Trophoblast cell (in vitro differentiated cells and primary cell): ENCODE measurements around the gene DISC1.

Experiments
- DNase-seq, 2 donors: peaks; one replicate each; pipeline ENCODE4 v3.0.0-alpha.2; 2016
- H2AFZ ChIP-seq: 2 replicates; pipeline ENCODE4 v1.6.1; 2013; ENCODE audit warnings: low read length, moderate library complexity, mild to moderate bottlenecking; ENCODE audit not compliant: insufficient read depth, poor library complexity
- H2AK5ac ChIP-seq: 2 replicates; pipeline ENCODE4 v1.6.1; 2013; ENCODE audit warnings: mild to moderate bottlenecking, low read length
- H2BK120ac ChIP-seq: 2 replicates; pipeline ENCODE4 v1.6.1; 2013; ENCODE audit warnings: low read length, mild to moderate bottlenecking, moderate library complexity; ENCODE audit not compliant: insufficient read depth, poor library complexity
- H2BK12ac ChIP-seq: 2 replicates; pipeline ENCODE4 v1.6.1; 2013; ENCODE audit warnings: mild to moderate bottlenecking, low read length, moderate library complexity
- H2BK5ac ChIP-seq: 2 replicates; pipeline ENCODE4 v1.6.1; 2013; ENCODE audit warnings: low read length, low read depth, moderate library complexity, mild to moderate bottlenecking; ENCODE audit not compliant: poor library complexity
- H3K14ac ChIP-seq: 2 replicates; pipeline ENCODE4 v1.6.1; 2013; ENCODE audit warnings: mild to moderate bottlenecking, low read length
- H3K18ac ChIP-seq: 2 replicates; pipeline ENCODE4 v1.6.1; 2013; ENCODE audit warnings: mild to moderate bottlenecking, low read length
- H3K23ac ChIP-seq: 2 replicates; pipeline ENCODE4 v1.6.1; 2013; ENCODE audit warnings: low read length
- H3K27ac ChIP-seq: 2 replicates; pipeline ENCODE4 v1.5.1; 2013; ENCODE audit warnings: low read depth, mild to moderate bottlenecking, inconsistent platforms, low read length, moderate library complexity
- H3K27me3 ChIP-seq: 2 replicates; pipeline ENCODE4 v1.6.1; 2013; ENCODE audit warnings: inconsistent platforms, mild to moderate bottlenecking, low read length, moderate library complexity; ENCODE audit not compliant: insufficient read depth
- H3K36me3 ChIP-seq, 2 experiments: 1 replicate in 1 of 2; 2 replicates in 1 of 2; pipeline ENCODE4 v1.6.1; 2013; ENCODE audit warnings: low read length in 2 of 2, mild to moderate bottlenecking in 2 of 2, moderate library complexity in 1 of 2; ENCODE audit not compliant: insufficient read depth in 2 of 2, control insufficient read depth in 1 of 2
- H3K4ac ChIP-seq: 2 replicates; pipeline ENCODE4 v1.6.1; 2013; ENCODE audit warnings: low read depth, mild to moderate bottlenecking, low read length, moderate library complexity
- H3K4me1 ChIP-seq, 2 experiments: 1 replicate in 1 of 2; 2 replicates in 1 of 2; pipeline ENCODE4 v1.6.1; 2013; ENCODE audit warnings: low read length in 2 of 2, mild to moderate bottlenecking in 2 of 2, moderate library complexity in 1 of 2; ENCODE audit not compliant: insufficient read depth in 2 of 2, control insufficient read depth in 1 of 2
- H3K4me2 ChIP-seq: 2 replicates; pipeline ENCODE4 v1.6.1; 2013; ENCODE audit warnings: inconsistent platforms, mild to moderate bottlenecking, low read length, moderate library complexity
- H3K4me3 ChIP-seq: 2 replicates; pipeline ENCODE4 v1.5.1; 2013; ENCODE audit warnings: mild to moderate bottlenecking, low read depth, low read length, inconsistent platforms
- H3K79me1 ChIP-seq: one replicate; pipeline ENCODE4 v1.6.1; 2013; ENCODE audit warnings: low read length
- H3K79me2 ChIP-seq: 2 replicates; pipeline ENCODE4 v1.6.1; 2013; ENCODE audit warnings: low read length, mild to moderate bottlenecking; ENCODE audit not compliant: control insufficient read depth, insufficient read depth, poor library complexity
- H3K9ac ChIP-seq: 2 replicates; pipeline ENCODE4 v1.6.1; 2013; ENCODE audit warnings: mild to moderate bottlenecking, low read length
- H3K9me3 ChIP-seq: 2 replicates; pipeline ENCODE4 v1.6.1; 2013; ENCODE audit warnings: low read depth, mild to moderate bottlenecking, control low read depth, inconsistent platforms, low read length; ENCODE audit not compliant: insufficient read depth
- H4K12ac ChIP-seq: 2 replicates; pipeline ENCODE4 v1.6.1; 2013; ENCODE audit warnings: low read depth, mild to moderate bottlenecking, low read length, moderate library complexity
- H4K8ac ChIP-seq: 2 replicates; pipeline ENCODE4 v1.6.1; 2013; ENCODE audit warnings: low read depth, mild to moderate bottlenecking, low read length, moderate library complexity
- H4K91ac ChIP-seq: one replicate; pipeline ENCODE4 v1.6.1; 2013; ENCODE audit warnings: low read depth, mild to moderate bottlenecking, low read length, moderate library complexity
- WGBS: extraction: QIAGEN DNeasy Blood & Tissue Kit; methylation state at CpG from one replicate; pipeline ENCODE4 v1.1.7; 2013; ENCODE audit warnings: missing lambda C conversion rate; ENCODE audit not compliant: insufficient read length, insufficient coverage; ENCODE audit errors: extremely low coverage; 5-methylcytosine and 5-hydroxymethylcytosine counted together

DISC1 gene

DNA sequence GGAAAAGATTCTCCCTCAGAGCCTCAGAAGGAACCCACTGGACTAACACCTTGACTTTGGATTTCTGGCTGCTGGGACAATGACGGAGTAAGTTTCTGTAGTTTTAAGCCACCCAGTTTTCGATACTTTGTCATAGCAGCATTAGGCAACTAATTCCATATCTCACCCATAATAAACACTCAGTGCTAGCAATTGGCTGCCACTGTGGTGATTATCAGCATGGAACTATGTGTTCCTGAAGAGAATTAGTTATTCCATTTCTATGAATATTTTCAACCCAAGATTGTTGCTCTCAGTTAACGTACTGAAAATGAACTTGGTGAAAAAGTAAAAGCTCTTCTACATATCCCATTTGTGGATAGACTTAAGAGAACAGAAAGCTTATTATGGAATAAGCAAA, 299.3 kb downstream of the DISC1 start:
- H3K36me3 ChIP-seq: no peaks in the 10 kb centered on the region
- H4K12ac ChIP-seq: no peak overlapping the region
- no peak overlapping the region for H2AFZ ChIP-seq
- H3K9me3 ChIP-seq: no peaks in the 10 kb centered on the region
- no peak overlapping the region for H3K14ac ChIP-seq
- H2BK12ac ChIP-seq: no peak overlapping the region
- H3K27ac ChIP-seq: no peak overlapping the region
- no peaks in the 10 kb centered on the region for H3K79me2 ChIP-seq
- no peaks in the 10 kb centered on the region for H3K79me1 ChIP-seq
- H3K18ac ChIP-seq: no peak overlapping the region
- no peak overlapping the region for H3K4ac ChIP-seq
- no peak overlapping the region for H4K8ac ChIP-seq
- no peak overlapping the region for H2BK5ac ChIP-seq
- H3K4me1 ChIP-seq: peaks cover 2% of the 10 kb centered on the region in 2 experiments
- H3K4me3 ChIP-seq: no peak overlapping the region
- no peak overlapping the region for H2AK5ac ChIP-seq
- H3K9ac ChIP-seq: no peak overlapping the region
- no CpG with 5 or more reads among the region's 3 CpGs for WGBS
- DNase-seq: no peak
- H3K4me2 ChIP-seq: no peak overlapping the region
- no peaks in the 10 kb centered on the region for H3K27me3 ChIP-seq
- no peak overlapping the region for H2BK120ac ChIP-seq
- no peak overlapping the region for H4K91ac ChIP-seq
- H3K23ac ChIP-seq: no peak overlapping the region

DNA sequence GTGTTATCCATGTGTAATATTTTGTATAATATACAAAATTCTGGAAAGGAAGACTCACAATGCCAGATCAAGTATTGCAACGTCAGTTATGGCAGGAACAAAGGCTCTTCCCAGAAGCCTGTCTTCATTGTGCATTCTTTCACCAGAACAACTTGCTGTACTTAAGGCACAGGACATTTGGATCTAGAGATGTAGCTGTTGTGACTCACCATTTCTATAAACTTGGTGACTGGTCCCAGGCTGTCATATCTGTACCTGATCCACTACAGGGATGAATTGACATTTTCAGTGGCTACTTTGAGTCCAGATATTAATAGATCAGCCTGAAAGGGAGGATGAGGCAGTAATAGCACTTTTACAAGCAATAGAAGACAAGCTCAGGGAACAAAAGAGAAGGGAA, 299.8 kb downstream of the DISC1 start:
- Histone ChIP-seq H3K27me3 (no peaks in the 10 kb centered on the region), H3K36me3 (no peaks in the 10 kb centered on the region), H4K12ac (no peak overlapping the region), H2AFZ (no peak overlapping the region), H4K8ac (no peak overlapping the region), H3K4me2 (no peak overlapping the region), H3K79me1 (no peaks in the 10 kb centered on the region), H2AK5ac (no peak overlapping the region), H3K18ac (no peak overlapping the region), H2BK5ac (no peak overlapping the region), H3K4me3 (no peak overlapping the region), H3K14ac (no peak overlapping the region), H2BK120ac (no peak overlapping the region), H3K27ac (no peak overlapping the region), H3K4ac (no peak overlapping the region), H3K23ac (no peak overlapping the region), H3K79me2 (no peaks in the 10 kb centered on the region), H3K4me1 (peaks cover 2% of the 10 kb centered on the region in 2 experiments), H2BK12ac (no peak overlapping the region), H4K91ac (no peak overlapping the region), H3K9me3 (no peaks in the 10 kb centered on the region), H3K9ac (no peak overlapping the region)
- DNase-seq: no peak
- no CpG with 5 or more reads among the region's 1 CpG for WGBS

DNA sequence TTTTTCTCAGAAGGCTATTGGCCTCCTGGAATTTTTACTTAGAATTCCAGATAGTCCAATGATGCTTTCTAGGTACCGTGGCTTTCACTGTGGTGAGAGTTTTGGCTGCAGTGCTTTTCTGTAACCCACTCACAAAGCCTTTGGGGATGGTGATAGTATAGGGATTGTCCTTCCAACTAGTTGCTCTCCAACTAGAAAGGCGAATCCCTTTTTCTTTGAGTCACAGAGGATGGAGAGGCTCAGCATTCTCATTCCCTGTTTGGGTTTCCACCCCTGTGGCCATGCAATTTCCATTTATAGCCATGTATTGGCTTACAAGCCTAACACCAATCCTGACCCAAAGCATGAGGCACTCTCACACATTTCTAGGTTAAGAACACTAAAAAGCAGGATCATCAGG, 300.3 kb downstream of the DISC1 start:
- H3K18ac ChIP-seq: no peak overlapping the region
- H3K4me2 ChIP-seq: no peak overlapping the region
- H3K27ac ChIP-seq: no peak overlapping the region
- H3K36me3 ChIP-seq: no peaks in the 10 kb centered on the region
- H2AFZ ChIP-seq: no peak overlapping the region
- no peak overlapping the region for H2BK120ac ChIP-seq
- no peak overlapping the region for H3K4me3 ChIP-seq
- H3K14ac ChIP-seq: no peak overlapping the region
- DNase-seq: no peak
- no peak overlapping the region for H3K4ac ChIP-seq
- no peak overlapping the region for H4K91ac ChIP-seq
- H2BK5ac ChIP-seq: no peak overlapping the region
- H3K9ac ChIP-seq: no peak overlapping the region
- H3K79me2 ChIP-seq: no peaks in the 10 kb centered on the region
- no peak overlapping the region for H2BK12ac ChIP-seq
- peaks cover 2% of the 10 kb centered on the region in 2 experiments for H3K4me1 ChIP-seq
- H3K27me3 ChIP-seq: no peaks in the 10 kb centered on the region
- no peak overlapping the region for H4K8ac ChIP-seq
- no peak overlapping the region for H3K23ac ChIP-seq
- WGBS: no CpG with 5 or more reads among the region's 2 CpGs
- H3K9me3 ChIP-seq: no peaks in the 10 kb centered on the region
- no peak overlapping the region for H2AK5ac ChIP-seq
- H4K12ac ChIP-seq: no peak overlapping the region
- no peaks in the 10 kb centered on the region for H3K79me1 ChIP-seq

DNA sequence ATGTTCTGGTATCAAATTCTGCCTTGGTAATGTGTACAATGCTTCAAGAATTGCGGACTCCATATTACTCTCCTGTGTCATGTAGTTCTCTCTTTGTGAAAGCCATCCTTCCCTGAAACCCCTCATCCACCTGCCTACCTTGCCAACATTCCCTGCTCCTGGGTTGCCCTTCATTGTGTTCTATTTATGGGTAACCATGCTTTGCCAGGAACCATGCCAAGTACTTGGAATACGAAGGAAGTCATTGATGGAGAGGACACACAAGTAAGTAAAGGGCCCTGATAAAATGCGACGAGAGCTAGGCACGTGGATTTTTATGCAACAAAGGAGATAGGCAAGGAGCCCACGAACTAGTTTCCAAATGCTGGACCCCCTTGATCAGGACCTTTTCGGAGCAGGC, 300.8 kb downstream of the DISC1 start:
- H3K23ac ChIP-seq: no peak overlapping the region
- H2BK5ac ChIP-seq: no peak overlapping the region
- H4K12ac ChIP-seq: no peak overlapping the region
- no peaks in the 10 kb centered on the region for H3K36me3 ChIP-seq
- no peak overlapping the region for H3K4ac ChIP-seq
- H4K8ac ChIP-seq: no peak overlapping the region
- H3K4me1 ChIP-seq: peaks cover 2% of the 10 kb centered on the region in 2 experiments
- H4K91ac ChIP-seq: no peak overlapping the region
- no peak overlapping the region for H3K27ac ChIP-seq
- DNase-seq: no peak
- H3K79me2 ChIP-seq: no peaks in the 10 kb centered on the region
- no peak overlapping the region for H2BK120ac ChIP-seq
- no peaks in the 10 kb centered on the region for H3K9me3 ChIP-seq
- no peak overlapping the region for H2BK12ac ChIP-seq
- no peaks in the 10 kb centered on the region for H3K27me3 ChIP-seq
- no peak overlapping the region for H3K4me3 ChIP-seq
- no peak overlapping the region for H2AK5ac ChIP-seq
- no CpG with 5 or more reads among the region's 7 CpGs for WGBS
- no peak overlapping the region for H3K14ac ChIP-seq
- H3K79me1 ChIP-seq: no peaks in the 10 kb centered on the region
- H3K4me2 ChIP-seq: no peak overlapping the region
- no peak overlapping the region for H2AFZ ChIP-seq
- no peak overlapping the region for H3K9ac ChIP-seq
- H3K18ac ChIP-seq: no peak overlapping the region
